Uterus (tissue), 4 donors: ENCODE results near the gene GRIK4. TPM values are rescaled to one million over a fixed set of nuclear protein-coding genes. Genes with fewer than 3 reads are reported as not detected.

Source experiments
- DNase-seq, 2 donors: peaks; one replicate each; pipeline ENCODE4 v3.0.0-alpha.2; 2019 to 2020
- H3K27ac ChIP-seq, 2 donors: fragments of 200-600 bp; sonication (generic); 1 replicate in 1 of 2; 2 replicates in 1 of 2; pipeline ENCODE4 v1.5.1; 2016 to 2018
- H3K27me3 ChIP-seq, 2 donors: fragments of 200-600 bp; sonication (generic); one replicate each; pipeline ENCODE4 v1.5.1; 2018 to 2019; ENCODE audit warnings: control low read depth in 1 of 2
- H3K36me3 ChIP-seq, 2 donors: fragments of 200-600 bp; sonication (generic); one replicate each; pipeline ENCODE4 v1.5.1; 2019; ENCODE audit warnings: control low read depth in 1 of 2
- H3K4me1 ChIP-seq, 2 donors: fragments of 200-600 bp; sonication (generic); one replicate each; pipeline ENCODE4 v1.5.1; 2018 to 2019; ENCODE audit warnings: control low read depth in 1 of 2
- H3K4me3 ChIP-seq, 2 donors: fragments of 200-600 bp; sonication (generic); 1 replicate in 1 of 2; 2 replicates in 1 of 2; pipeline ENCODE4 v1.5.1; 2018 to 2019; ENCODE audit warnings: mild to moderate bottlenecking in 1 of 2
- H3K9me3 ChIP-seq, 2 donors: fragments of 200-600 bp; sonication (generic); one replicate each; pipeline ENCODE4 v1.5.1; 2019; ENCODE audit warnings: control low read depth in 1 of 2
- CTCF ChIP-seq, 4 experiments: fragments of 200-600 bp in 2 of 4; fragments of 450-650 bp in 2 of 4; sonication (generic) in 2 of 4; IDR thresholded peaks; one replicate each; pipeline ENCODE4 v1.5.1; 2016 to 2019; ENCODE audit warnings: antibody characterized with exemption in 4 of 4, mild to moderate bottlenecking in 2 of 4, moderate library complexity in 1 of 4
- POLR2A ChIP-seq, 2 donors: fragments of 450-650 bp; IDR thresholded peaks; one replicate each; pipeline ENCODE4 v1.6.1; 2016; ENCODE audit warnings: antibody characterized with exemption in 2 of 2, mild to moderate bottlenecking in 1 of 2, moderate library complexity in 1 of 2
- intact Hi-C: fragments of 100-400 bp; cut with DNase I; formaldehyde crosslinking; loops from one replicate; pipeline ENCODE4 v1.15.1; 2023; ENCODE audit warnings: low total_unique reads
- total RNA-seq, 4 donors: library from RNA; depleted of rRNA in 3 of 4; stranded (reverse); fragments of >200 nt in 3 of 4; gene quantifications; one replicate each; pipeline versions ENCODE4 v1.1.0 to v1.2.4, GENCODE V29; 2014 to 2023
- donor health status: DM: yes; HTN: yes; CAD: no.

GRIK4 gene
- total RNA-seq, 4 donors from 2014 or later = 0.28 to 1.1 TPM; not detected in 2

DNA sequence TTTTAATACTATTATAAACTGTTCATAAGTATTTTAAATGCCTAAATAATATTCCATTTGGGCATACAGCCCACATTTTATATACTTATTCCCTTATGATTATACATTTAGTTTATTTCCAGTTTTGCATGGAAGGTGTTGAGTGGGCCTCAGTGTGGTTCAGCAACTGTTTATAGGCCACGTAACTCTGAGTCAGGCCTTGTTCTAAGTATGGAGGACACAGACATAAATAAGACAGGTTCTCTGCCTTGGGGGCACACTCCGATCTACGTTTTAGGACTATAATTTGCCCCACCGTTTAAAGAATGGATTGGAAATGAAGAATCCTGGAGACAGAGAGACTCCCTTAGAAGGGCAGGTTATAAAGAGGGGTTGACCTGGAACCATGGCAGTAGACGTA lies 300.2 kb downstream of the GRIK4 start:
- H3K4me1 ChIP-seq = no peaks in the 10 kb centered on the region
- intact Hi-C loops = loop anchor here (10.0 kb wide), 1 partner anchor 297 kb away; the partner anchor contains the start of gene GRIK4
- no peaks in the 10 kb centered on the region for H3K27me3 ChIP-seq
- TF ChIP-seq CTCF (IDR thresholded peaks at IDR 0.05) (no peak), POLR2A (IDR thresholded peaks at IDR 0.05) (no peak)
- H3K36me3 ChIP-seq = no peaks in the 10 kb centered on the region
- no peak overlapping the region for H3K4me3 ChIP-seq
- no peak for DNase-seq
- no peak overlapping the region for H3K27ac ChIP-seq
- H3K9me3 ChIP-seq = no peaks in the 10 kb centered on the region

DNA sequence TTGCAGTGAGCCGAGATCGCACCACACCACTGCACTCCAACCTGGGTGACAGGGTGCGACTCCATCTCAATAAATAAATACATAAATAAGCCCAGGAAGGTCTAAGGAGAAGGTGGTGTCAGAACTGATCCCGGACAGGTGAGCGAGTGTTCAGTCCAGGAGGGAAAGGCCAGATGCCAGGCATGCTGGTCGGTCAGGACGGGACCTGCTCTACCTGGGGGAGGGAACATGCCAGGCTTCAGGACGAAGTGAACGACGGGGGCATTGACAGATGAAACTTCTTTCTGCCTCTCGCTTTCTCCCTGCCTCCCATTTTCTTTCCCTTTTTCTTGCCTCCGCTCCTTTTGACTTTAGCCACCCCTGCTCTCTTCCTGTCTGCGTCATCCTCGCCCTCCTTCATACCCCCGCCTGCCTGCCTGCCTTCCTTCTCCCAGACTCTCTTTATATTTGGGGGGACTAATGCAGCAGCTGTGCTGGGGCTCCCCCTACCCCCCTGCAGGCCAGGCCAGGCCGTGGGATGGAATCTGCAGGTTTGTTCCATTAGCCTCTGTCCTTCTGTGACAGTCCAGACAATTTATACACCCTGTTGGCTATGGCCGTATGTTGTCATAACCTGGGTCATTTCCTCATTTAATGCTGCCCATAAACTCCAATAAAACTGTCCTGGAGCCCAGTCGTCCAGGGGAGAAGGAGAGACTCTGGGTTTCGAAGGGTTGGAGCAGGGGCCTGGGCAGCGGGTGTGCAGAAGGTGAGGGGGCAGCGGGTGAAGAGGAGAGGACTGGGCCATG lies 303.2 kb downstream of the GRIK4 start:
- no peak for TF ChIP-seq POLR2A (IDR thresholded peaks at IDR 0.05)
- TF ChIP-seq CTCF (IDR thresholded peaks at IDR 0.05) = no peak
- H3K27me3 ChIP-seq = no peaks in the 10 kb centered on the region
- no peaks in the 10 kb centered on the region for H3K36me3 ChIP-seq
- H3K4me3 ChIP-seq = no peak overlapping the region
- DNase-seq = no peak
- H3K27ac ChIP-seq = no peak overlapping the region
- no peaks in the 10 kb centered on the region for H3K9me3 ChIP-seq
- H3K4me1 ChIP-seq = no peaks in the 10 kb centered on the region
- intact Hi-C loops = loop anchor here (10.0 kb wide), 1 partner anchor 300 kb away; the partner anchor contains the start of gene GRIK4

DNA sequence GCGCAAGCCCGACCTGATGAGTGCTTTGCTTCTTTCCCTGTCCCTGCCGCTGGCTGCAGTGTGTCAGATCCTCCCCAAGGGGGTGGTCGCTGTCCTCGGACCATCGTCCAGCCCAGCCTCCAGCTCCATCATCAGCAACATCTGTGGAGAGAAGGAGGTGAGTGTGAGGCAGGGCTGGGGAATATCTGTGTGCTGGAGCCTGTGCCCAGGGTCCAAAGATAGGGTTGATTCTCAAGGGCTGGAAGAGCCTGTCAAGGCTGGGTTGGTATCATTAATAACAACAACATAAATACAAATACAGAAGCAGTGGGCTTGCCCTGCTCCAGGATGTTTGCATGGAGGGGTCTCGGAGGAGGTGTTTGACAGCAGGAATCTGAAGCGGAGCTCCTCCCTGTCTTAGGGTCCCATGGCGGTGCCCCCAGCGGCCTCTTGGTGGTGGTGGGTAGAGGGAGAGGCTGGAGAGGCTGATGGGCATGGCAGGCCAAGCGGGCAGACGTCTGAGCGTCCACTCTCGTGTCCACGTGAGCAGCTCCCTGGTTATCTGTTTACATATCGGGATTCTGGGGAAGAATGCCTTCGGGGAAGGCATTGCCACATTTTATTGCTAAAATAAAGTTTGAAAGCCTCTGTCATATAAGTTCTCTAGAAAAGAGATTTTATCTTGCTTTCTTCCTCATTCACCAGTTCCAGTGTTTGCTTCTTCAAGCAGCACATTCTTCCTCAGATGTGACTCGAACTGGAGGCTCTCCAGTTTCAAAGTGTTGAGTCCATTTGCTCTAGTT lies 304.0 kb downstream of the GRIK4 start:
- no peak overlapping the region for H3K27ac ChIP-seq
- no peaks in the 10 kb centered on the region for H3K27me3 ChIP-seq
- TF ChIP-seq POLR2A (IDR thresholded peaks at IDR 0.05) (no peak), CTCF (IDR thresholded peaks at IDR 0.05) (no peak)
- no peaks in the 10 kb centered on the region for H3K9me3 ChIP-seq
- no peaks in the 10 kb centered on the region for H3K4me1 ChIP-seq
- H3K4me3 ChIP-seq = no peak overlapping the region
- no peaks in the 10 kb centered on the region for H3K36me3 ChIP-seq
- DNase-seq = no peak
- intact Hi-C loops = loop anchor here (10.0 kb wide), 1 partner anchor 301 kb away; the partner anchor contains the start of gene GRIK4

GRCh38 chr11:120816176-120816575 lies 304.6 kb downstream of the GRIK4 start:
- no peak overlapping the region for H3K27ac ChIP-seq
- H3K4me1 ChIP-seq = no peaks in the 10 kb centered on the region
- no peak for DNase-seq
- TF ChIP-seq POLR2A (IDR thresholded peaks at IDR 0.05) (no peak), CTCF (IDR thresholded peaks at IDR 0.05) (no peak)
- H3K36me3 ChIP-seq = no peaks in the 10 kb centered on the region
- H3K27me3 ChIP-seq = no peaks in the 10 kb centered on the region
- H3K9me3 ChIP-seq = no peaks in the 10 kb centered on the region
- intact Hi-C loops = loop anchor here (10.0 kb wide), 1 partner anchor 301 kb away; the partner anchor contains the start of gene GRIK4
- H3K4me3 ChIP-seq = no peak overlapping the region

- Histone ChIP-seq H3K36me3 (no peaks in the 10 kb centered on the region), H3K27ac (no peak overlapping the region), H3K27me3 (no peaks in the 10 kb centered on the region), H3K9me3 (no peaks in the 10 kb centered on the region), H3K4me3 (no peak overlapping the region), H3K4me1 (no peaks in the 10 kb centered on the region)
- intact Hi-C loops = loop anchor here (10.0 kb wide), 1 partner anchor 302 kb away; the partner anchor contains the start of gene GRIK4
- TF ChIP-seq CTCF (IDR thresholded peaks at IDR 0.05) (no peak), POLR2A (IDR thresholded peaks at IDR 0.05) (no peak)
- no peak for DNase-seq
Observed at GRCh38 chr11:120816711-120817110, 305.2 kb downstream of the GRIK4 start.
